ENCODE data around the gene ISLR.
"Not testable (repeated sequence)": the region's sequence is repeated elsewhere in the genome, so short reads cannot be mapped to it uniquely, and the experiment has no call there.

The ISLR gene

GRCh38 chr15:74156678-74157411, 16.7 kb upstream of the ISLR start:
- H3K4me1 ChIP-seq (ENCODE audit: insufficient read depth, low read length), result peaks cover 4% of the 10 kb centered on the region
- H3K36me3 ChIP-seq (ENCODE audit: insufficient read depth, low read length), result no peaks in the 10 kb centered on the region
- no peaks in the 10 kb centered on the region for H3K9me3 ChIP-seq (ENCODE audit: control insufficient read depth, insufficient read depth, low read length)
- no peak overlapping the region for H3K9ac ChIP-seq (ENCODE audit: low read depth, low read length)

GRCh38 chr15:74157868-74158827, 15.4 kb upstream of the ISLR start:
- Histone ChIP-seq H3K9ac (ENCODE audit: low read depth, low read length) (no peak overlapping the region), H3K4me1 (ENCODE audit: insufficient read depth, low read length) (peaks cover 4% of the 10 kb centered on the region), H3K9me3 (ENCODE audit: control insufficient read depth, insufficient read depth, low read length) (no peaks in the 10 kb centered on the region), H3K36me3 (ENCODE audit: insufficient read depth, low read length) (no peaks in the 10 kb centered on the region)

- peaks cover 4% of the 10 kb centered on the region for H3K4me1 ChIP-seq (ENCODE audit: insufficient read depth, low read length)
- no peak overlapping the region for H3K9ac ChIP-seq (ENCODE audit: low read depth, low read length)
- no peaks in the 10 kb centered on the region for H3K36me3 ChIP-seq (ENCODE audit: insufficient read depth, low read length)
- no peaks in the 10 kb centered on the region for H3K9me3 ChIP-seq (ENCODE audit: control insufficient read depth, insufficient read depth, low read length)
Measured at GRCh38 chr15:74158855-74159650, 14.5 kb upstream of the ISLR start.

GRCh38 chr15:74159773-74160172, 13.7 kb upstream of the ISLR start:
- peaks cover 4% of the 10 kb centered on the region for H3K4me1 ChIP-seq (ENCODE audit: insufficient read depth, low read length)
- no peaks in the 10 kb centered on the region for H3K9me3 ChIP-seq (ENCODE audit: control insufficient read depth, insufficient read depth, low read length)
- no peaks in the 10 kb centered on the region for H3K36me3 ChIP-seq (ENCODE audit: insufficient read depth, low read length)
- no peak overlapping the region for H3K9ac ChIP-seq (ENCODE audit: low read depth, low read length)

- H3K9ac ChIP-seq (ENCODE audit: low read depth, low read length); H3K4me1 ChIP-seq (ENCODE audit: insufficient read depth, low read length); H3K9me3 ChIP-seq (ENCODE audit: control insufficient read depth, insufficient read depth, low read length); H3K36me3 ChIP-seq (ENCODE audit: insufficient read depth, low read length): not testable (repeated sequence)
Measured at GRCh38 chr15:74160390-74160789, 13.1 kb upstream of the ISLR start.

- H3K4me1 ChIP-seq (ENCODE audit: insufficient read depth, low read length); H3K9me3 ChIP-seq (ENCODE audit: control insufficient read depth, insufficient read depth, low read length); H3K9ac ChIP-seq (ENCODE audit: low read depth, low read length); H3K36me3 ChIP-seq (ENCODE audit: insufficient read depth, low read length): not testable (repeated sequence)
Measured at GRCh38 chr15:74162195-74162536, 11.3 kb upstream of the ISLR start.

- Histone ChIP-seq H3K4me1 (ENCODE audit: insufficient read depth, low read length) (no peaks in the 10 kb centered on the region), H3K9me3 (ENCODE audit: control insufficient read depth, insufficient read depth, low read length) (no peaks in the 10 kb centered on the region), H3K9ac (ENCODE audit: low read depth, low read length) (no peak overlapping the region), H3K36me3 (ENCODE audit: insufficient read depth, low read length) (no peaks in the 10 kb centered on the region)
Measured at GRCh38 chr15:74165461-74165860, 8.0 kb upstream of the ISLR start.

GRCh38 chr15:74167891-74168331, 5.6 kb upstream of the ISLR start:
- H3K4me1 ChIP-seq (ENCODE audit: insufficient read depth, low read length), result peaks cover 4% of the 10 kb centered on the region
- H3K36me3 ChIP-seq (ENCODE audit: insufficient read depth, low read length), result no peaks in the 10 kb centered on the region

GRCh38 chr15:74168711-74169126, 4.8 kb upstream of the ISLR start:
- Histone ChIP-seq H3K9ac (ENCODE audit: low read depth, low read length) (no peak overlapping the region), H3K4me1 (ENCODE audit: insufficient read depth, low read length) (peaks cover 12% of the 10 kb centered on the region), H3K9me3 (ENCODE audit: control insufficient read depth, insufficient read depth, low read length) (no peaks in the 10 kb centered on the region), H3K36me3 (ENCODE audit: insufficient read depth, low read length) (no peaks in the 10 kb centered on the region)

More at GRCh38 chr15:74167891-74168331, 5.6 kb upstream of the ISLR start:
- no peak overlapping the region for H3K9ac ChIP-seq (ENCODE audit: low read depth, low read length)
- H3K9me3 ChIP-seq (ENCODE audit: control insufficient read depth, insufficient read depth, low read length), result no peaks in the 10 kb centered on the region

- Histone ChIP-seq H3K36me3 (ENCODE audit: insufficient read depth, low read length) (no peaks in the 10 kb centered on the region), H3K9me3 (ENCODE audit: control insufficient read depth, insufficient read depth, low read length) (no peaks in the 10 kb centered on the region), H3K4me1 (ENCODE audit: insufficient read depth, low read length) (peaks cover 17% of the 10 kb centered on the region), H3K9ac (ENCODE audit: low read depth, low read length) (no peak overlapping the region)
Measured at GRCh38 chr15:74170071-74170844, 3.3 kb upstream of the ISLR start.

GRCh38 chr15:74170875-74171578, 2.5 kb upstream of the ISLR start:
- H3K9ac ChIP-seq (ENCODE audit: low read depth, low read length), result no peak overlapping the region
- H3K4me1 ChIP-seq (ENCODE audit: insufficient read depth, low read length), result peaks cover 17% of the 10 kb centered on the region
- H3K9me3 ChIP-seq (ENCODE audit: control insufficient read depth, insufficient read depth, low read length), result no peaks in the 10 kb centered on the region

GRCh38 chr15:74171965-74172541, 1.5 kb upstream of the ISLR start:
- Histone ChIP-seq H3K9ac (ENCODE audit: low read depth, low read length) (no peak overlapping the region), H3K36me3 (ENCODE audit: insufficient read depth, low read length) (no peaks in the 10 kb centered on the region), H3K4me1 (ENCODE audit: insufficient read depth, low read length) (peaks cover 23% of the 10 kb centered on the region), H3K9me3 (ENCODE audit: control insufficient read depth, insufficient read depth, low read length) (no peaks in the 10 kb centered on the region)

More at GRCh38 chr15:74170875-74171578, 2.5 kb upstream of the ISLR start:
- no peaks in the 10 kb centered on the region for H3K36me3 ChIP-seq (ENCODE audit: insufficient read depth, low read length)

Data from ES-I3 (cell line).